Esophagus mucosa (tissue), 1 donor: Measurements from ENCODE around the gene LRRC25. TPM values are rescaled to one million over a fixed set of nuclear protein-coding genes. Genes with fewer than 3 reads are reported as not detected.
"Not testable (repeated sequence)": the region's sequence is repeated elsewhere in the genome, so short reads cannot be mapped to it uniquely, and the experiment has no call there.

Source experiments
- ATAC-seq: fragments of 200-7000 bp; cut with Tn5 transposase; one replicate; pipeline ENCODE4 v1.9.1; 2020
- total RNA-seq: library from RNA; stranded (reverse); gene quantifications from one replicate; pipeline ENCODE4 v1.2.4, GENCODE V29; 2023
- donor health status: DM: yes; HTN: yes; CAD: no.

The LRRC25 gene
- total RNA-seq, 1 donor from 2014 or later: 0.48 TPM

- peak; percentile 76 for ATAC-seq
Measured at GRCh38 chr19:18379803-18380747, 17.3 kb downstream of the LRRC25 start.

GRCh38 chr19:18377026-18377425 lies 20.4 kb downstream of the LRRC25 start:
- ATAC-seq: no peak

DNA sequence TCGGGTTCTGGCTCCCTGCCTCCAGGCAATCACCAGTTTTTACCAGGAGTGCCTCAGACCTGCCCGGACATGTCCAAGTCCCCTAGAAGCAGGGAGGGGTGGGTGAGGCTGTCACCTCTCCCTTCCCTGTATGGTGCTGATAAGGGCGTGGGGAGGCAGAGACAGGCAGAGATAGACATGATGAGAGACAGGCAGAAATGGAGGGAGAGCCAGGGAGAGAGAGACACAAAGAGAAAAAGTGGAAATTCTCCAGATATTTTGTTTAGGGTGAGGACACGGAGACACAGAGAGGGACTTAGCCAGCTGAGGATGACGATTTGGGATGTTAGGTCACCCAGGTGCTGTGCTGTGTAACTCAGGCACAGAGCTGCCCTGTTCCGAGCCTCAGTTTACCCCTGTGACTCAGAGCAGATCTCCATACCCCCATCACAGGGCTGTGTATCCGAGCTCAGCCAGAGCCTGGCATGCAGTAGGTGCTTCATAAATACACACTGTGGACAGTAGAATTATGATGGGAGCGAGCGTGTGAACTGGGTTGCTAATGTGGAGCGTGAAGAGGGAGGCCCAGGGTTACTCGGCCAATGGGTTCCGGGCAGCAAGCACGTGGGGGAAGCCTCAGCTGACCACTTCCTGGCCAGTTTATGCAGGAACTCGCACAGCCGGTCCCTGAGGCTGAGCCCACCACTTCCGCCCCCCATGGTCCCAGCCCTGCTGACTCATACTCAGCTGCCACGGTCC lies 23.4 kb downstream of the LRRC25 start:
- peak; percentile 87 for ATAC-seq

- no peak for ATAC-seq
Measured at GRCh38 chr19:18373407-18373891, 24.0 kb downstream of the LRRC25 start.

- no peak for ATAC-seq
Measured at GRCh38 chr19:18368504-18369222, 28.8 kb downstream of the LRRC25 start.

GRCh38 chr19:18366021-18366435 lies 31.4 kb downstream of the LRRC25 start:
- peak; percentile 82 for ATAC-seq

DNA sequence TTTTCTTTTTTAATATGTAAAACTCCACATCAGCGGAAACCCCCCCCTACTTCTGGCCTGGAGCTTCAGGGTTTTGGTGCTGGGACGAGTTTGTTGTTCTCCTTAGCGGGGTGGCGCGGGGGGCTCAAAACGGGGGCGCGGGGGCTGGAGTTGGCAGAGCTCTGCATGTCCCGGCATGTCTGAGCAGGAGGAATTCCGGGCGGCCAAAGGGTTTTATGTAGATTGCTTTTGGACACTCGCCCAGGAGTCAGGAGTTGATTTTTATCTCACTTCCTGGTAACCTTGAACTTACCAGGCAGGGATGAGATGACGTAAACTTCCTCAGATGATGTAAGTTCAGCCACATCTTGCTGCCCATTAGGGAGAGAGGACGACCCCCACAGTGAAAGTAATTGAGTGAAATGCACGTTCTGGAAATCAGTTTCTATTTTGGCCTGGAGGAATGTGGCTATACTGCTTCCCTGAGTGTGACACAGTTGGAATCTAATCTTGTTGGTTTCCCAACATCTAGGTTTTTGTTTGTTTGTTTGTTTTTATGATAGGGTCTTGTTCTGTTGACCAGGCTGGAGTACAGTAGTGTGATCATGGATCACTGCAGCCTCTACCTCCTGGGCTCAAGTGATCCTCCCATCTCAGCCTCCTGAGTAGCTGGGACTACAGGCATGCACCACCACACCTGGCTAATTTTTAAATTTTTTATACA lies 32.4 kb downstream of the LRRC25 start:
- ATAC-seq: peak; percentile 69

- not testable (repeated sequence) for ATAC-seq
Measured at GRCh38 chr19:18364277-18364825, 33.1 kb downstream of the LRRC25 start.

GRCh38 chr19:18363787-18364186 lies 33.6 kb downstream of the LRRC25 start:
- no peak for ATAC-seq

- ATAC-seq: no peak
Measured at GRCh38 chr19:18362934-18363542, 34.4 kb downstream of the LRRC25 start.

DNA sequence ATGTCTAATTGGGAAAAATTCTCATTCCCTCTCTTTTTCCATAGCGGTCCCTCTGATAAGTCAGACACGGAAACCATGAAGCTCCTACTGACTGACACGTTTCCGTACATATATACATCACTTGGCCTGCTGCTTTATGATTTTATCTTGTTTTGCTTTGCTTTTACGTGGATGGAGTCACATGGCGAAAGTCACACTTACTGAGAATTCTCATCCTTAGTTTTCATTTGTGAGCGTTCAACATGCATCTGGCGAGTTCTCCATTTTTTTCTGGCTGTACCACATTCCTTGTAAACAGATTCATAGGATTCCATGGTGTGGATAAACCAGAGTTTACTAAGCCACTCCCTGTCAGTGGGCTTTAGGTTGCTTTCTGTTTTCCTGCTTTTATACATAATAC lies 35.8 kb downstream of the LRRC25 start:
- no peak for ATAC-seq

DNA sequence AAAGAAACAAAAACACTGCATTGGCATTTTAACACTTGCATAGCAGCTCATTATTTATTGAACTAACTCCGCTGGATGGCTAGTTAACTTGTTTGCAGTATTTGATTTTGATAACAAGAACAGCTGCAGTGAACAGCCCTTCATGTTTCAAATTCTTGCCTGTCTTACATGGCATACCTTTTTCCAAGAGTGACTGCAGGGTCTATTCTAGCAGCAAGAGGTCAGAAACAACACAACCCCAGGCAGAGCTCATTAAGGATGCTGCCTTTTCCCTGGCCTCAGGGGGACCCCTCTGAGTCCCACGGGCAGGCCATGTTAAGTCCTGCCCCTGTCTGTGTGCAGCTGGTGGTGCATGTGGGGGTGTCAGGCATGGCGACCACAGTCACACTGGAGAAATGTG lies 40.4 kb downstream of the LRRC25 start:
- no peak for ATAC-seq

- not testable (repeated sequence) for ATAC-seq
Measured at GRCh38 chr19:18354743-18355142, 42.7 kb downstream of the LRRC25 start.

- no peak for ATAC-seq
Measured at GRCh38 chr19:18353378-18354005, 43.9 kb downstream of the LRRC25 start.

GRCh38 chr19:18351544-18351943 lies 45.9 kb downstream of the LRRC25 start:
- no peak for ATAC-seq

GRCh38 chr19:18350490-18350889 lies 46.9 kb downstream of the LRRC25 start:
- ATAC-seq: no peak

GRCh38 chr19:18349524-18350128 lies 47.8 kb downstream of the LRRC25 start:
- ATAC-seq: peak; percentile 58

DNA sequence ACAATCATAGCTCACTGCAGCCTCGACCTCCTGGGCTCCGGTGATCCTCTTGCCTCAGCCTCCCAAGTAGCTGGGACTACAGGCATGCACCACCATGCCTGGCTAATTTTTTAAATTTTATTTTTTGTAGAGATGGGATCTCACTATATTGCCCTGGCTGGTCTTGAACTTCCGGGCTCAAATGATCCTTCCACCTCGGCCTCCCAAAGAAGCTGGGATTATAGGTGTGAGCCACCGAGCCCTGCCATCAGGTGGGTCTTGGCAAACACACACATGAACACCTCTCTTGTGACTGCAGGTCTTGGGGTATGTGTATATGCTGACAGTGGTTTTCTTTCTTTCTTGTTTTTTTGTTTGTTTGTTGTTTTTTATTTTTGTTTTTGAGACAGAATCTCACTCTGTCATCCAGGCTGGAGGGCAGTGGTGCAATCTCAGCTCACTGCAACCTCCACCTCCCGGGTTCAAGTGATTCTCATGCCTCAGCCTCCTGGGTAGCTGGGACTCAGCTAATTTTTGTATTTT lies 48.5 kb downstream of the LRRC25 start:
- ATAC-seq: not testable (repeated sequence)

DNA sequence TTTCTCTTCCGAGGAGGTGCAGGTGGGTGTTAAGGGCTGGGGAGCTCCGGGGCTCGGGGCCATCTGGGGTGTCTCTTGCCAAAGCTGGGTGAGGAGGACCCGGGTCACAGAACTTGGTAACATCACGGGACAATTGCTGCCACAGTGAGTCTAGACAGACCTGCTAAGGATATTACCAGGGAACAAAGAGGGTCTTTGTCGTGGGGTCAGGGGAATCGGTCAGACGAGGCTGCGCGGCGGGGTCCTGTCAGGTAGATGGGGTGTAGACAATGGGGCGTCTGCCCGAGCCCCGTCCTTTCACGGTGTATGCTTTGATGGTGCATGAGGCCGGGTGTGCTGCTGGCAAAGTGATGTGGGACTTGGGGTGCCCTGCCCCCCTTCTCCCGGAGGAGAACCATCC lies 49.3 kb downstream of the LRRC25 start:
- ATAC-seq: no peak

DNA sequence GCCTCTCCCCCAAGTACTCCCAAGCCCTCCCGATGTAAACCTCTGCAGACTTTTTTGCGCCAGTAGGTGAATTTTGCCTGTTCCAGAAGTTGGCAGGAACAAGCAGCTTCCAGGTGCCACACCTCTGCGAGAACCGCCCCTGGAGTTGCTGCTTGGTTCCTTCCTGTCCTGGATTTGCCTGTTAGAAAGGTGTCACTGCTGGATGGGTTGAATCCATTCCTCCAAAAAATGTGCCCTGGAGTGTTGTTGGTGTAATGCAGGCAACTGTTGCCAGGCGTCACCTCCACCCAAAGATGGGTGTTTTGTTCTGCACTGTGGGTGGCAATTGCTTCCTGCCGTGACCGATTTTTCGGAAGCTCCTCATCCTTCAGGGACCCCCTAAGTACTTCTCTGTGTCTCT lies 51.3 kb downstream of the LRRC25 start:
- peak; percentile 53 for ATAC-seq
